Epithelial cell of esophagus (primary cell): ENCODE data around the gene PPP1R8.
A peak's percentile ranks its signal among the peaks of the same experiment; 100 is the strongest.
"Not testable (repeated sequence)": the region's sequence is repeated elsewhere in the genome, so short reads cannot be mapped to it uniquely, and the experiment has no call there.

ENCODE experiments used
- DNase-seq: peaks from one replicate; pipeline ENCODE4 v3.0.0; 2010; ENCODE audit warnings: low read depth
- H3K4me3 ChIP-seq: 2 replicates; pipeline ENCODE4 v1.5.1; 2011; ENCODE audit warnings: mild to moderate bottlenecking, low read length, control low read depth
- CTCF ChIP-seq: IDR thresholded peaks from 2 replicates; pipeline ENCODE4 v1.5.1; 2011; ENCODE audit warnings: low read depth, mild to moderate bottlenecking, low read length, control low read depth, inconsistent platforms; ENCODE audit not compliant: insufficient read depth; ENCODE audit errors: missing control alignments

PPP1R8 gene

GRCh38 chr1:27830621-27831440 is at the start of gene PPP1R8:
PPP1R8 (plus strand) TSS chr1:27830782; CDS start chr1:27830836, 54 bp downstream.
- peak; percentile 96 for DNase-seq
- no peak for TF ChIP-seq CTCF

GRCh38 chr1:27782950-27783349 is 47.6 kb upstream of the PPP1R8 start:
- no peak for TF ChIP-seq CTCF
- no peak overlapping the region for H3K4me3 ChIP-seq
- DNase-seq, result no peak

More at GRCh38 chr1:27830621-27831440, at the start of gene PPP1R8:
- H3K4me3 ChIP-seq, result peak within 1 kb of the TSS; percentile 96

- DNase-seq, result no peak
- no peak overlapping the region for H3K4me3 ChIP-seq
- TF ChIP-seq CTCF, result no peak
Observed at GRCh38 chr1:27784700-27785099, 45.9 kb upstream of the PPP1R8 start.

- TF ChIP-seq CTCF, result no peak
- H3K4me3 ChIP-seq, result no peak overlapping the region
- peak; percentile 80 for DNase-seq
Observed at GRCh38 chr1:27785781-27786455, 44.7 kb upstream of the PPP1R8 start.

- DNase-seq, result peak; percentile 78
- no peak overlapping the region for H3K4me3 ChIP-seq
- TF ChIP-seq CTCF, result no peak
Observed at GRCh38 chr1:27787895-27788294, 42.7 kb upstream of the PPP1R8 start.

- DNase-seq, result peak; percentile 46
- no peak for TF ChIP-seq CTCF
- H3K4me3 ChIP-seq, result no peak overlapping the region
Observed at GRCh38 chr1:27789540-27790041, 41.0 kb upstream of the PPP1R8 start.

GRCh38 chr1:27790270-27790669 is 40.3 kb upstream of the PPP1R8 start:
- not testable (repeated sequence) for H3K4me3 ChIP-seq, DNase-seq
